PFSK-1 (cell line): ENCODE results near the gene PANK1.

Source experiments
- FOXP2 ChIP-seq: optimal IDR thresholded peaks from 2 replicates; pipeline ENCODE3; 2011; ENCODE audit warnings: borderline replicate concordance, control low read depth, inconsistent platforms; ENCODE audit not compliant: insufficient read depth; ENCODE audit errors: extremely low read length, extremely low read depth
- POLR2AphosphoS5 ChIP-seq: IDR thresholded peaks from 2 replicates; pipeline ENCODE4 v1.6.1; 2012; ENCODE audit warnings: low read depth, mild to moderate bottlenecking, control low read depth, low read length, moderate library complexity
- REST ChIP-seq, 2 experiments: IDR thresholded peaks; 2 replicates each; pipeline versions ENCODE4 v1.6.1 to v1.8.0; 2011 to 2012; ENCODE audit warnings: low read depth in 2 of 2, low read length in 2 of 2, control low read depth in 1 of 2, inconsistent platforms in 1 of 2, mild to moderate bottlenecking in 1 of 2, moderate library complexity in 1 of 2; ENCODE audit not compliant: insufficient read depth in 1 of 2
- SIN3A ChIP-seq: IDR thresholded peaks from 2 replicates; pipeline ENCODE4 v1.6.1; 2012; ENCODE audit warnings: mild to moderate bottlenecking, low read length, moderate library complexity, borderline replicate concordance; ENCODE audit not compliant: insufficient read depth
- TAF1 ChIP-seq: IDR thresholded peaks from 2 replicates; pipeline ENCODE4 v1.6.1; 2012; ENCODE audit warnings: low read length, control low read depth, borderline replicate concordance; ENCODE audit not compliant: insufficient read depth

The PANK1 gene

GRCh38 chr10:89653410-89653869, 8.4 kb upstream of the PANK1 start:
- TF ChIP-seq SIN3A: no peak

- TF ChIP-seq POLR2AphosphoS5 (no peak), SIN3A (no peak), FOXP2 (no peak), REST (IDR thresholded peaks at IDR 0.05; ENCODE audit: insufficient read depth in 1 of 2, low read depth in 2 of 2, low read length in 2 of 2) (no peak), TAF1 (no peak)
Observed at GRCh38 chr10:89652806-89653370, 7.8 kb upstream of the PANK1 start.

- no peak for TF ChIP-seq REST (IDR thresholded peaks at IDR 0.05; ENCODE audit: insufficient read depth in 1 of 2, low read depth in 2 of 2, low read length in 2 of 2)
- no peak for TF ChIP-seq SIN3A
- TF ChIP-seq POLR2AphosphoS5: no peak
- TF ChIP-seq FOXP2: no peak
- no peak for TF ChIP-seq TAF1
Observed at GRCh38 chr10:89651916-89652573, 7.0 kb upstream of the PANK1 start.

GRCh38 chr10:89651205-89651915, 6.3 kb upstream of the PANK1 start:
- no peak for TF ChIP-seq FOXP2
- TF ChIP-seq SIN3A: no peak
- TF ChIP-seq POLR2AphosphoS5: no peak
- TF ChIP-seq TAF1: no peak
- TF ChIP-seq REST (IDR thresholded peaks at IDR 0.05; ENCODE audit: insufficient read depth in 1 of 2, low read depth in 2 of 2, low read length in 2 of 2): no peak

- TF ChIP-seq REST (IDR thresholded peaks at IDR 0.05; ENCODE audit: insufficient read depth in 1 of 2, low read depth in 2 of 2, low read length in 2 of 2) (no peak), SIN3A (no peak), POLR2AphosphoS5 (no peak), FOXP2 (no peak), TAF1 (no peak)
Observed at GRCh38 chr10:89649051-89649450, 4.0 kb upstream of the PANK1 start.
